D721Med (cell line): Measurements from ENCODE around the gene UCN2.
"Not testable (repeated sequence)": the region's sequence is repeated elsewhere in the genome, so short reads cannot be mapped to it uniquely, and the experiment has no call there.

Experiments used
- DNase-seq: peaks from one replicate; pipeline ENCODE4 v3.0.0; 2011; ENCODE audit warnings: low spot score; ENCODE audit not compliant: insufficient read length
- FAIRE-seq: peaks from 2 replicates; lab custom pipeline; 2011; peaks lifted over from hg19 to GRCh38; lab: Jason Lieb, UNC
- TF ChIP-seq, protein P1 (sequence below): IDR thresholded peaks from 2 replicates; pipeline ENCODE4 v1.5.1; 2012; ENCODE audit warnings: mild to moderate bottlenecking, control low read depth; ENCODE audit not compliant: insufficient read depth; ENCODE audit errors: missing control alignments

Gene UCN2

DNA sequence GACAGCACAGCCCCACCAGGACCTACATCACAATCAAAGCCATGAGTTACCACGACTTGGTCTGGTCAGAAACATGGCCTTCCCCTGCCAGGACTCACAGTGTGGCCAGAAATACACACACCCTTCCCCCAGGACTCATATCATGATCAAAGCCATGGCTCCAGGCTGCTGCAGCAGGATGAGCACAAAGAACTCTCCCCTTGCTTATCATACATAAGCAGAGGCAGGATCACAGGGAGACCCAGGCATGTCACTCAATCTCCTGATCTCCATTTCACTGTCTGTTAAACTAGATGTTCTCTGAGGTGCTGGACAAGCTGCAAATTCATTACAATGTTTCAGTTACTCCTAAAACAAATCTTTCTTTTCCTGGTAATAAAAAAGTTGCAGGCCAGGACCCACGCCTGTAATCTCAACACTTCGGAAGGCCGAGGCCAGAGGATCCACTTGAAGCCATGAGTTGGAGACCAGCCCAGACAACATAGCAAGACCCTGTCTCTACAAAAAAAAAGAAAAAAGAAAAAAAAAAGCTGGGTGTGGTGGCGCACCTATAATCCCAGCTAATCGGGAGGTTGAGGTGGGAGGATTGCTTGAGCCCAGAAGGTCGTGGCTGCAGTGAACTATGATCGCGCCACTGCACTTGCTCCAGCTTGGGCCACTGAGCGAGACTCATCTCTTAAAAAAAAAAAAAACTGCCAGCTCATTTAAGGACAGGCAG, 8.2 kb downstream of the UCN2 start:
- FAIRE-seq, result no peak

DNA sequence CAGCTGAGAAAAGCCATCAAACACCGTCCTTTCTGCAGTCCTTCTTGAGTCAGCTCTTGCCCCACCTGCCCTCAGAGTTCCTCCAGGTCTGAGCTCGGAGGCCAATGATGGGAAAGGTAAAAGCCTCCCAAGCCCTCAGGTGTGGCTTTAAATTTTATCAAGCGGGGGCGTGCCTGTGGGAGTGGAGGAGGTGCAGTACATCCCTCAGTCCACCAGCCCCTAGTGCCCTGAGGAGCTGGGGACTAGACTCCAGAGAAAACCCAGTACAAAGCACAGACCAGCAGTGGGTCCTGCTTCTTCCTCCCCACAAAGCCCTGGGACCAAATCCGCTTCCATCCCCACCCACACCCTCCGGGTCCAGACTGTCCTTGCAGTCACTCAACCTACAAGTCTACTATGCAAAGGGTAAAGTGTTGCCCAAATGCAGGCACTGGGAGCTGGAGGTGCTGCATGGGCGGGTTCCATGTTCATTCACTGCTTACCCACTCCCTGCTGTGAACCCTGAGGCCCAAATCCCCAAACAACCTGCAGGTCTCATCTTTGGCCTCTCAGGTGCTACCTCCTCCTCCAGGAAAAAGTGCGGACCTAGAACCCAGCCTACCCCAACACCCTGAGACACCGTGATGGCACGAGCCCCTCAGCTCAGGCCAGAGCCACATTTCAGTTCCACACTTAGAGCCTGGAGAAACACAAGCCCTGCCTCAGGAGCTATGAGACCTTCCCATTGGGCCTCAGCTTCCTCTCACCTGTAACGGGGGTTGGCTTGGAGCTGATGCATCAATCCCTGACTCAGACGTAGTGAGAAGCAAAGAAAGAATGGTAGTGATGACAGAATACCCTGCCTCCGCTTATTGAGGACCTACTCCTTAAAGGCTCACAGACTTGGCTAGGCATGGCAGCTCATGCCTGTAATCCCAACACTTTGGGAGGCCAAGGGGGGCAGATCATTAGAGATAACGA, 9.4 kb downstream of the UCN2 start:
- TF ChIP-seq, protein P1, sequence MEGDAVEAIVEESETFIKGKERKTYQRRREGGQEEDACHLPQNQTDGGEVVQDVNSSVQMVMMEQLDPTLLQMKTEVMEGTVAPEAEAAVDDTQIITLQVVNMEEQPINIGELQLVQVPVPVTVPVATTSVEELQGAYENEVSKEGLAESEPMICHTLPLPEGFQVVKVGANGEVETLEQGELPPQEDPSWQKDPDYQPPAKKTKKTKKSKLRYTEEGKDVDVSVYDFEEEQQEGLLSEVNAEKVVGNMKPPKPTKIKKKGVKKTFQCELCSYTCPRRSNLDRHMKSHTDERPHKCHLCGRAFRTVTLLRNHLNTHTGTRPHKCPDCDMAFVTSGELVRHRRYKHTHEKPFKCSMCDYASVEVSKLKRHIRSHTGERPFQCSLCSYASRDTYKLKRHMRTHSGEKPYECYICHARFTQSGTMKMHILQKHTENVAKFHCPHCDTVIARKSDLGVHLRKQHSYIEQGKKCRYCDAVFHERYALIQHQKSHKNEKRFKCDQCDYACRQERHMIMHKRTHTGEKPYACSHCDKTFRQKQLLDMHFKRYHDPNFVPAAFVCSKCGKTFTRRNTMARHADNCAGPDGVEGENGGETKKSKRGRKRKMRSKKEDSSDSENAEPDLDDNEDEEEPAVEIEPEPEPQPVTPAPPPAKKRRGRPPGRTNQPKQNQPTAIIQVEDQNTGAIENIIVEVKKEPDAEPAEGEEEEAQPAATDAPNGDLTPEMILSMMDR, result no peak
- DNase-seq, result no peak
- no peak for FAIRE-seq

More for the DNA sequence above, 8.2 kb downstream of the UCN2 start:
- no peak for DNase-seq
- TF ChIP-seq, protein P1, result no peak

GRCh38 chr3:48553361-48553760, 10.2 kb downstream of the UCN2 start:
- TF ChIP-seq, protein P1, result no peak
- FAIRE-seq (no peak), DNase-seq (no peak)

GRCh38 chr3:48552111-48552951, 11.2 kb downstream of the UCN2 start:
- DNase-seq, result no peak
- TF ChIP-seq, protein P1, result no peak
- FAIRE-seq, result no peak

GRCh38 chr3:48551651-48552050, 11.9 kb downstream of the UCN2 start:
- not testable (repeated sequence) for FAIRE-seq, DNase-seq

DNA sequence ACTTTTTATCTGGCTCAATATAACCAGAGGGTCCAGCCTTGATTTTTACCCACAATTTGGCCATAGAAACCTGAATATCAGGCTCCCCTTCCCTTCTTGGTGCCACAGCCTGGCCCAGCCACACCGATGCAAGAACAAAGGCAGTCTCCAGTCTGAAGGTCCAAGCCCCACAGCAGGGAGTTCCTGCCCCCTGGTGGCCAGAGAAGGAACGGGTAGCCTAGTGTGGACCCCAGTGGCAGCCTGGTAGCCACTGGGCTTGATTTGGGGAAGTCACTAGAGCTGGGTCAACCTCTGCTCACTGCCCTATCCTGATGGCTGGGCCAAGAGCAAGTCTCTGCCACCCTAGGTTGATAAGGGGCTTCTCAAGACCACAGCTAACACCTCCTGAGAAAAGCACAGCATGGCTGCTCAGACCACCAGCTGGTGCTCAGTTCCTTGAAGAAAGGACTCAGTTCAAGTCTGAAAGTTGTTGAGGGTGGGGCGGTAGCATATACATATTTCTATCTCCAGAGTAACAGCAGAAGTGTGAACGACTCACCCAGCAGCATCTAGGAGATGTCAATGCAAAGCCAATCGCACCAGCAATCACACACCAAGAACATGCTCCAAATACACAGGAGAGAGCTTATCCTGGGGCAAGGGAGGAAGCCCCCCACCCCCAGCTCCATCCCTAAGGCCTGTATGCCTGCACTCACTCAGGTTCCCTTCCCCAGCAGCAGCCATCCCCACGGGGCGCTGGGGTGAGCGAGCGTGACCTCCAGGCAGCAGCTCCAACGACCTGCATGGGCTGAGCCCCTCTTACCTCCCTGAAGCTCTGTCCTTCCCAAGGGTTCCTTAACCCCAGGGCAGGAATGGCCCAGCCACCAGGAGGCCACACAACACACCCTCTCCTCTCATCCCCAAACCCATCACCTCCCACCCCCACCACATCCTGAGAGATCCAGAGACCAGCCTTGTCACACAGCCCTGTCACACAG, 14.6 kb downstream of the UCN2 start:
- TF ChIP-seq, protein P1, result peak; percentile 89
- FAIRE-seq, result no peak
- peak; percentile 84 for DNase-seq
